NCI-H1417 (cell line): ENCODE results near the gene DEFB121.
"Not testable (repeated sequence)": the region's sequence is repeated elsewhere in the genome, so short reads cannot be mapped to it uniquely, and the experiment has no call there.

Experiments
- DNase-seq, 3 experiments: peaks; one replicate each; lab custom pipeline; 2025; lab: John Stamatoyannopoulos, UW

Gene DEFB121, protein sequence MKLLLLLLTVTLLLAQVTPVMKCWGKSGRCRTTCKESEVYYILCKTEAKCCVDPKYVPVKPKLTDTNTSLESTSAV

GRCh38 chr20:31406115-31406514, at the start of gene DEFB121:
DEFB121 (minus strand) TSS chr20:31406215; CDS start chr20:31406152, 63 bp downstream.
- no peak for DNase-seq

DNA sequence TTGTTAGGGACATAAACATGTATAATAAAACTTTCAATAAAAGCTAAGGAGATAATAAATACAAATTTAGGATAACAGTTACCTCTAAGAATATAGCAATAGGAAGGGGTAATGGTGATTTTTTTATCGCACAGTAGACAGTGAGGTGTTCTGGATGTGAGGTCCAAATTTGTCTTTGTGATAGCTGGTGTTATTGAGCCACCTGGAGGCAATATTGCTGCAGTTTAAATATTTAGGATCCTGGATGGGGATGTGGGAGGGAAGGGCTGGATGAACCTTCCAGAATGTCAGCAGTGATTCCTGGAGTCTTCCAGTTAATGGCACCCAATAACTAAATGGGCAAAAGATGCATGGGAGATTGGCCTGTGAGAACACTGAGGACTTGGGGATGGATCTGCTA, 48.3 kb upstream of the DEFB121 start:
- no peak for DNase-seq

GRCh38 chr20:31452575-31452974, 46.6 kb upstream of the DEFB121 start:
- DNase-seq, result no peak

- no peak for DNase-seq
Observed at GRCh38 chr20:31449511-31450414, 43.7 kb upstream of the DEFB121 start.

DNA sequence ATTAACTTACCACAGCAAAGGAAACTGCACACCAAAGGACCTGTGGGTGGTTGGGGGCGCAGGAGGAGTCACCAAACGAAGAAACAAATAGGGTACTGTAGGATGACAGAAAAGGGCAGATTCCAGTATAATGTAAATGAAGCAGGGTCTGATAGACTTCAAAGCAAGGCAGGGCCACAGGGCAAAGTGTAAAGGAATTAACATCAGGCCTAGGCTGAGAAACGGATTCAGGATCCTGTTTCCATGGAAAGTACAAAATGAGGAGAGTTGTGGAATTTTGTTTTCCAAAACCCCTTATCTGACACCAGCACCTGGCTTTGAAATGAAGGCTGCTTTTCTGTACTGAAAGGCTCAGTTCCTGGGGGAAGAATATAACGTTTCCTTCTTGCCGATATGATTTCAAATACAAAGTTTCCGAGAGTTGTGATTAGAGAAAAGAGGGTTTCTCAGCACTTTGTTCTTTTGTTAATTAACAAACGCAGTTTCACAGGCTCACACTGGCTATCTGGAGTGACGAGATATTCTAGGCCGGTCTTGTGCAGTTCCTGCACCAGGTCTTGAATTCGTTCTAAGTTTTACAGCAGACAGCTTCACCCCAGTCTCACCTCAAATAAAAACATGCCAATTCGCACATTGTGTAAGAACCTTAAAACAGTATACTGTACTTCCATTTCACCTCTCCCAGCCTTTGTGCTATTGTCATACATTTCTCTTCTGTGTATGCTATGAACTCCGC, 40.2 kb upstream of the DEFB121 start:
- no peak for DNase-seq

GRCh38 chr20:31440012-31440659, 34.1 kb upstream of the DEFB121 start, which contains the start of gene DEFB123:
DEFB123 (plus strand) TSS chr20:31440632; CDS start chr20:31440699, 67 bp downstream.
- no peak for DNase-seq

- no peak for DNase-seq
Observed at GRCh38 chr20:31430568-31431115, 24.6 kb upstream of the DEFB121 start.

GRCh38 chr20:31427576-31427975, 21.6 kb upstream of the DEFB121 start:
- DNase-seq, result not testable (repeated sequence)

DNA sequence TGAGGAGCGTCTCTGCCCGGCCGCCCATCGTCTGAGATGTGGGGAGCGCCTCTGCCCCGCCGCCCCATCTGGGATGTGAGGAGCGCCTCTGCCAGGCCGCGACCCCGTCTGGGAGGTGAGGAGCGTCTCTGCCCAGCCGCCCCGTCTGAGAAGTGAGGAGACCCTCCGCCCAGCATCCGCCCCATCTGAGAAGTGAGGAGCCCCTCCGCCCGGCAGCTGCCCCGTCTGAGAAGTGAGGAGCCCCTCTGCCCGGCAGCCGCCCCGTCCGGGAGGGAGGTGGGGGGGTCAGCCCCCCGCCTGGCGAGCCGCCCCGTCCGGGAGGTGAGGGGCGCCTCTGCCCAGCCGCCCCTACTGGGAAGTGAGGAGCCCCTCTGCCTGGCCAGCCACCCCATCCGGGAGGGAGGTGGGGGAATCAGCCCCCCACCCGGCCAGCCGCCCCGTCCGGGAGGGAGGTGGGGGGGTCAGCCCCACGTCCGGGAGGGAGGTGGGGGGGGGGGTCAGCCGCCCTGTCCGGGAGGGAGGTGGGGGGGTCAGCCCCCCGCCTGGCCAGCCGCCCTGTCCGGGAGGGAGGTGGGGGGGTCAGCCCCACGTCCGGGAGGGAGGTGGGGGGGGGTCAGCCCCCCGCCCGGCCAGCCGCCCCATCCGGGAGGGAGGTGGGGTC, 21.0 kb upstream of the DEFB121 start:
- not testable (repeated sequence) for DNase-seq

GRCh38 chr20:31425797-31426196, 19.8 kb upstream of the DEFB121 start:
- DNase-seq, result no peak

DNA sequence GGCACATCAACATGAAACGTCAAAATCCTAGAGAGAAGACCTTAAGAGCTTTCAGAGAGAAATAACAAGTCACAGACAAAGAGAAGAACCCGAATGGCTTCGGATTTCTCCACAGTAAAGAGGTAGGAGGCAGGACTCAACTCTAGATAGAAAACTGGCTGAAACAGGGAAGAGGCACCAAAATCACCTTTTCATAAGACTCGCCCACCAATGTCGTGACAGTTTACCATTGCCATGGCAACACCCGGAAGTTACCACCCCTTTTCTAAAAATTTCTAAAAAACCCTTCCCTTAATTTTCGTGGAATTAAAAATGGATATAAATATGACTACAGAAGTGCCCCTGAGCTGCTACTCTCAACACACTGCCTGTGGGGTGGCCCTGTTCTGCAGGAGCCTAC, 12.3 kb upstream of the DEFB121 start:
- no peak for DNase-seq

- no peak for DNase-seq
Observed at GRCh38 chr20:31415653-31416052, 9.6 kb upstream of the DEFB121 start.

GRCh38 chr20:31414381-31414780, 8.4 kb upstream of the DEFB121 start:
- DNase-seq, result no peak

DNA sequence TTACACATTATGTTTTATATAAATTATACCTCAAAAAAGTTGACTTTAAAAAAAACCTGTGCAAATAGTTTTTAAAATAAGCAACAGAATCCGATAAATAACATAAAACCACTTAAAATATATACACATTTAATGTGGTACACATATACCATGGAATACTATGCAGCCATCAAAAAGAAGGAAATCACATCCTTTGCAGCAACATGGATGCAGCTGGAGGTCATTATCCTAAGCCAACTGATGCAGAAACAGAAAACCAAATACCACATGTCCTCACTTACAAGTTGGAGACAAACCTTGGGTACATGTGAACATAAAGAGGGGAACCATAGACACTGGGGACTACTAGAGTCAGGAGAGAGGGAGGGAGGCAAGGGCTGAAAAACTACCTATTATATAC, 4.0 kb upstream of the DEFB121 start:
- DNase-seq, result no peak

DNA sequence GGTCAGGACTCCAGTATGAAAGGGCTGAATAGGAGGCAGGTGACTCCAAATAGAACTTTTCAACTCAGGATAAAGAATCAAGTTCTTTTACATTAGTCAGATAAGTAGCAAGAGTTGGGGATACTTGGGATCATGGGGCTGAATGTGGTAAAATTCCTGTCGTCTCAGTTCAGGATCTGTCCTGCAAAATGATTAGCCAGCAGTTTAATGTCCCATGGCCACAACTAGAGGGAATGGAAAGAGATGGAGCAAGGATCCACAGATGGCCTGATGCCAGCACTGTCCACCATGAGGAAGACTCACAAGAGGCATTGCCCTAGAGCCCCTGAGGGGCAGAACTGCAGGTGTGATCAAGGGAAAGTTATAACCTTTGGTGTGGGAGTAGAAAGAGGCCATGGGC, 2.1 kb downstream of the DEFB121 start:
- no peak for DNase-seq

DNA sequence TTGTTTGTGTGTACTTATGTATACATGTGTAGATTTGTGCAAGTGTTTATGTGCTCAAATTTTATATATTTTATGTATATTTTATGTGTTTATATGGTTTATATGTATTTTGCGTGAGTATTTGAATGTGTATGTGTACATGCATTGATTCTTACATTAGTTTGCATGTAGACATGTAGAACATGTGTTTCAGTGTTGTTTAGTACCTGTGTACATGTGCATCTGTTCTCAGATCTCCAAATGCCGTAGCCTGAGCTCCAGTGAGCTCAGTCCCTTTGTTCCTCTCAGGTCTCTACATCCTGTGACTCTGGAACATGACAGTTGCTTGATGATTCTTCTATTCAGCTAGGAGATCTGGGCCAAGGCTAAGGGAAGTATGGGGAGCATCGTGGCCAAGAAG, 11.1 kb downstream of the DEFB121 start:
- no peak for DNase-seq

- no peak for DNase-seq
Observed at GRCh38 chr20:31392836-31393235, 13.2 kb downstream of the DEFB121 start.

- no peak for DNase-seq
Observed at GRCh38 chr20:31390490-31390889, 15.5 kb downstream of the DEFB121 start, which contains the start of gene DEFB119. DEFB119 (minus strand) TSS chr20:31390590; CDS start chr20:31390483, 107 bp downstream.

DNA sequence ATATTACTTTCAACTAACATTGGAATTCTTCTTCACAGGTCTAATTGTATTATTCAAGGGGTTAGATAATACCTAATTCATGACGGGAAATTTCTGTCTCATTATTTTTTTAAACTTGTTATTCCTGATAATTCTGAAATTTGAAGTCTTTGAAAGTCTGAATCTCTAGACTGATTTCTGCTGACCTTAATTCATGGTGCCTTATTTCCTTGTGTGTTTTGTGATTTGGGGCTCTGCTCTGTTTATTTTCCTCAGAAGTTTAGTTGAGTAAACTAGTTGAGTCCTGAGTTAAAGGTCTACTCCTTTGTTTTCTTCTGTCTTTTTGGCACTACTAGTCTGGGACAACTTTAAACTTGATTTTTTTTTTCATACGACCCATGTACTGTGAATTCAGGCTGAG, 31.7 kb downstream of the DEFB121 start:
- no peak for DNase-seq

DNA sequence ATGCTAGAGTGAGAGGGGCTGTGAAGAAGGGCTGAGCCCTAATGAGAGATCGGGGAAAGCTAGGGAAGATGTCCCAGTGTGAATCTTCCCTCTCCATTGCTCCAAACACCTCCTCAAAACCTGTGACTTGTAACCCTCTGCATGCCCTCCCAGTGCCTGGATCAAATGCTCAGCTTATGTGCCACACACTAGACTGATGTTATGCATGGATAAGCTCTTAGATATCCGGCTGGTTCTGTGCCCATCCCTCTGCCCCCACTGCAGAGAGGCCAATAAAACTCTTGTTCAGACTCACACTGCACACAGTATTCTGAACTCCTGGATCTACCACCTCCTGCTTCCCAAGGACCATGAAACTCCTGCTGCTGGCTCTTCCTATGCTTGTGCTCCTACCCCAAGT, 37.7 kb downstream of the DEFB121 start, which contains the start of gene DEFB118:
DEFB118 (plus strand) TSS at position 301 of the 400 bp plus-strand sequence; CDS start at position 351, 50 bp downstream.
- DNase-seq, result no peak

DNA sequence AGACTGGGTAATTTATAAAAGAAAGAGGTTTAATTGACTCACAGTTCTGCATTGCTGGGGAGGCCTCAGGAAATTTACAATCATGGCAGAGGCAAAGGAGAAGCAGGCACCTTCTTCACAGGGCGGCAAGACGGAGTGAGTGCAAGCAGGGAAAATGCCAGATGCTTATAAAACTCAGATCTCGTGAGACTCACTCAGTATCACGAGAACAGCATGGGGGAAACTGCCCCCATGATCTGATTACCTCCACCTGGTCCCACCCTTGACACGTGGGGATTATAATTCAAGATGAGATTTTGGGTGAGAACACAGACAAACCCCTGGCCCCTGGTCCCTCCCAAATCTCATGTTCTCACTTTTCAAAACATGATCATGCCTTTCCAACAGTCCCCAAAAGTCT, 41.7 kb downstream of the DEFB121 start:
- not testable (repeated sequence) for DNase-seq
